Psoas muscle (tissue), 8 donors: Measurements from ENCODE around the gene SH2D5. TPM values are rescaled to one million over a fixed set of nuclear protein-coding genes. Genes with fewer than 3 reads are reported as not detected.
A peak's percentile ranks its signal among the peaks of the same experiment; 100 is the strongest.
"Not testable (repeated sequence)": the region's sequence is repeated elsewhere in the genome, so short reads cannot be mapped to it uniquely, and the experiment has no call there.

Source experiments
- ATAC-seq, 4 donors: fragments of 200-7000 bp; cut with Tn5 transposase; one replicate each; pipeline ENCODE4 v1.9.1; 2020; ENCODE audit warnings: moderate library complexity in 3 of 4, mild to moderate bottlenecking in 2 of 4
- DNase-seq, 2 donors: peaks; one replicate each; pipeline ENCODE4 v3.0.0-alpha.2; 2020
- H3K27ac ChIP-seq: fragments of 200-600 bp; one replicate; pipeline ENCODE4 v1.8.0; 2022
- H3K27me3 ChIP-seq, 3 donors: fragments of 200-600 bp in 1 of 3; one replicate each; pipeline versions ENCODE4 v1.6.1 to v1.8.0; 2013 to 2022; ENCODE audit warnings: low read length in 2 of 3, mild to moderate bottlenecking in 2 of 3, moderate library complexity in 1 of 3; ENCODE audit not compliant: insufficient read depth in 3 of 3
- H3K36me3 ChIP-seq, 2 donors: fragments of 200-600 bp in 1 of 2; one replicate each; pipeline versions ENCODE4 v1.6.1 to v1.8.0; 2013 to 2022; ENCODE audit warnings: low read depth in 1 of 2, mild to moderate bottlenecking in 1 of 2, moderate library complexity in 1 of 2; ENCODE audit not compliant: insufficient read depth in 1 of 2
- H3K4me1 ChIP-seq: fragments of 200-600 bp; one replicate; pipeline ENCODE4 v1.8.0; 2022
- H3K4me3 ChIP-seq: fragments of 200-600 bp; one replicate; pipeline ENCODE4 v1.8.0; 2022; ENCODE audit warnings: mild to moderate bottlenecking
- H3K9me3 ChIP-seq: fragments of 200-600 bp; one replicate; pipeline ENCODE4 v1.8.0; 2022
- CTCF ChIP-seq: fragments of 200-600 bp; IDR thresholded peaks from one replicate; pipeline ENCODE4 v1.8.0; 2022; ENCODE audit warnings: antibody characterized with exemption
- WGBS, 3 donors: extraction: QIAGEN DNeasy Blood & Tissue Kit; methylation state at CpG; one replicate each; pipeline versions ENCODE4 v1.1.6 to v1.1.7; 2013; 5-methylcytosine and 5-hydroxymethylcytosine counted together
- intact Hi-C, 2 donors: fragments of 100-400 bp; cut with DNase I; formaldehyde crosslinking; loops; one replicate each; pipeline versions ENCODE4 v1.11.0 to v1.14.2; 2022
- polyA plus RNA-seq, 3 donors: library from polyadenylated mRNA; stranded (reverse); fragments of 200-250 nt; gene quantifications; one replicate each; pipeline ENCODE4 v1.2.3, GENCODE V29; 2013
- total RNA-seq, 4 donors: library from RNA; stranded (reverse); fragmentation: NEBNext Ultra II Directional in 2 of 4; extraction: Animal tissue kit (Norgen Biotek cat#: 25700) in 2 of 4; gene quantifications; one replicate each; pipeline versions ENCODE4 v1.2.1 to v1.2.4, GENCODE V29; 2021 to 2023
- donor health status: healthy with polysubstance abuse.
- donor health status: DM: no; HTN: no; CAD: no; lungs with moderate emphysema.
- donor health status: Bipolar disorder and iron deficiency.
- donor health status: healthy.
- donor health status: DM: yes; HTN: yes; CAD: no.
- donor health status: DM: no; HTN: no; CAD: no.
- donor health status: DM: no; HTN: no; CAD: no.
- donor health status: DM: yes; HTN: yes; CAD: no.

SH2D5 gene
- total and polyA plus RNA-seq, 7 donors: 0.09 to 27.9 (median 2.2) TPM

GRCh38 chr1:20719871-20720620, 12.5 kb downstream of the SH2D5 start:
- no peak for TF ChIP-seq CTCF
- intact Hi-C loops: no loop called here

GRCh38 chr1:20719261-20719660, 13.2 kb downstream of the SH2D5 start:
- no peak overlapping the region for H3K27ac ChIP-seq
- peaks cover 0 to 29% (median 3%) of the 10 kb centered on the region in 3 donors for H3K27me3 ChIP-seq
- H3K9me3 ChIP-seq: no peaks in the 10 kb centered on the region
- intact Hi-C loops: no loop called here
- TF ChIP-seq CTCF: no peak
- WGBS, 3 donors: 87 to 91% (median 88%) methylated on average over 8 of the region's 8 CpGs
- no peaks in the 10 kb centered on the region for H3K36me3 ChIP-seq
- DNase-seq (peak in 1 of 2 donors; percentile 28), ATAC-seq (no peak)
- no peak overlapping the region for H3K4me3 ChIP-seq
- H3K4me1 ChIP-seq: no peaks in the 10 kb centered on the region

More at GRCh38 chr1:20719871-20720620, 12.5 kb downstream of the SH2D5 start:
- H3K27ac ChIP-seq: no peak overlapping the region
- no peaks in the 10 kb centered on the region for H3K4me1 ChIP-seq
- no peaks in the 10 kb centered on the region for H3K9me3 ChIP-seq
- 79 to 86% (median 79%) methylated on average over 5 of the region's 5 CpGs for WGBS, 3 donors
- no peaks in the 10 kb centered on the region for H3K36me3 ChIP-seq
- peaks cover 0 to 29% (median 3%) of the 10 kb centered on the region in 3 donors for H3K27me3 ChIP-seq
- no peak for ATAC-seq
- DNase-seq: peak in 1 of 2 donors; percentile 26
- H3K4me3 ChIP-seq: no peak overlapping the region

GRCh38 chr1:20718343-20718882, 14.1 kb downstream of the SH2D5 start:
- peak in 1 of 2 donors; percentile 29 for DNase-seq
- peak overlapping the region; percentile 59 for H3K4me3 ChIP-seq
- H3K4me1 ChIP-seq, H3K27ac ChIP-seq, H3K9me3 ChIP-seq, H3K36me3 ChIP-seq, intact Hi-C loops, ATAC-seq: not testable (repeated sequence)
- H3K27me3 ChIP-seq: peaks cover 0 to 29% (median 3%) of the 10 kb centered on the region in 3 donors
- WGBS, 3 donors: 61 to 76% (median 64%) methylated on average over 17 of the region's 17 CpGs

- peaks cover 0 to 29% (median 3%) of the 10 kb centered on the region in 3 donors for H3K27me3 ChIP-seq
- no peaks in the 10 kb centered on the region for H3K9me3 ChIP-seq
- H3K4me1 ChIP-seq: no peaks in the 10 kb centered on the region
- TF ChIP-seq CTCF: no peak
- H3K27ac ChIP-seq: no peak within 1 kb of the TSS
- intact Hi-C loops: no loop called here
- DNase-seq (peak; percentile 79 to 85), ATAC-seq (peak; percentile 68 to 87 (median 78))
- WGBS, 3 donors: 2 to 4% (median 2%) methylated on average over 66 to 111 of the region's 112 CpGs
- no peaks in the 10 kb centered on the region for H3K36me3 ChIP-seq
- peak within 1 kb of the TSS; percentile 59 for H3K4me3 ChIP-seq
These were observed 14.8 kb downstream of the SH2D5 start, which contains the start of gene KIF17 for GRCh38 chr1:20717452-20718342. Gene KIF17, minus strand, starts transcription at chr1:20718007. Its CDS starts 301 bp downstream, at chr1:20717706.
